GDM1 (cell line): Measurements from ENCODE around the gene KRTAP3-1.
"Not testable (repeated sequence)": the region's sequence is repeated elsewhere in the genome, so short reads cannot be mapped to it uniquely, and the experiment has no call there.

Source experiments
- DNase-seq: peaks from one replicate; lab custom pipeline; 2025; lab: John Stamatoyannopoulos, UW

KRTAP3-1 gene

GRCh38 chr17:41015454-41015853 is 6.5 kb upstream of the KRTAP3-1 start:
- no peak for DNase-seq

DNA sequence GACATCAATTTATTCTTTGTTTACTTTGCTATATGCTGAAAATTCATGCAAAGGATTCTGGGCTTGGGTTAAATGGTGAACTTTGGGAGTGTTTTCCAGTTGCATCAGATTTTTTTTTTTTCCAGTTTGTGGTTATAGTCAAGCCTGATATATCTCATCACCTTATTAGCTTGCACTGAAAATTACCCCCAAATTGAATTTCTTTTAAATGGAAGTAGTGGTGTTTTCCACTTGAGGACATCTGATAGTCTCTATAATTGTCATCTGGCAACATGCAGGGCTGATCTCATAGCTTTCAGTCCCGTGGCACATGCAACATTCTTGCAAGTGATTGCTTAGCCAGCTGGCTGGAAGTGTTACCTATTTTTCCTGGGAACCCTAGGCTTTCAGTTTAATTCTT is 4.7 kb upstream of the KRTAP3-1 start:
- DNase-seq = no peak

GRCh38 chr17:41013181-41013580 is 4.3 kb upstream of the KRTAP3-1 start:
- DNase-seq = no peak

DNA sequence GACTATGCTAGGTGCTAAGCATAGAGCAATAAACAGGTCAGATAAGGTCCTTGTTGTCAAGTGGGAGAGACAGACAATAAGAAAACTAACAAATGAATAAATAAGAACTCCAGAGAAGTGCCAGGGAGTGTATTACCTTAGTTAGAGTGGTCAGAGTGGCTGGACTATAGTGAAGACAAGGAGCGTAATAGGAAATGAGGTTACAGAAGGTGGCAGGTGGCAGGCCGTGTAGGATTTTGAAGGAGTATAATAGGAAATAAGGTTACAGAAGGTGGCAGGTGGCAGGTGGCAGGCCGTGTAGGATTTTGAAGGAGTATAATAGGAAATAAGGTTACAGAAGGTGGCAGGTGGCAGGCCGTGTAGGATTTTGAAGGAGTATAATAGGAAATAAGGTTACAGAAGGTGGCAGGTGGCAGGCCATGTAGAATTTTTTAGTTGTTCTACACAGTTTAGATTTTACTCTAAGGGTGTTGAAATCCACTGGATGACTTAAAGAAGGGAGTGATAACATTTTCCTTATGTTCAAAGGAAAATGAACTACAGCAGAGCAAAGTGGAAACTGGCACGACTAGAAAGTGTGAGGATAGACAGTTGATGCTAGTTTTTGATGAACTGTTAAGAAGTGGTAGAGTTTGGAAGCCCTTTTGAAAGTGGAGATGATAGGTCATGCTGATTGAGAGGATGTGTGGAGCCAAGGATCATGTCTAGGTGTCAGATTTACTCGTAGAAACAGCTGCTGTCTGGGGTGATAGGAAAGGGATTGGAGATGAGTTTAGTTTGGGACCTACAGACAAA is 3.6 kb upstream of the KRTAP3-1 start:
- no peak for DNase-seq

- DNase-seq = no peak
Measured at GRCh38 chr17:41010441-41010840, 1.5 kb upstream of the KRTAP3-1 start.

DNA sequence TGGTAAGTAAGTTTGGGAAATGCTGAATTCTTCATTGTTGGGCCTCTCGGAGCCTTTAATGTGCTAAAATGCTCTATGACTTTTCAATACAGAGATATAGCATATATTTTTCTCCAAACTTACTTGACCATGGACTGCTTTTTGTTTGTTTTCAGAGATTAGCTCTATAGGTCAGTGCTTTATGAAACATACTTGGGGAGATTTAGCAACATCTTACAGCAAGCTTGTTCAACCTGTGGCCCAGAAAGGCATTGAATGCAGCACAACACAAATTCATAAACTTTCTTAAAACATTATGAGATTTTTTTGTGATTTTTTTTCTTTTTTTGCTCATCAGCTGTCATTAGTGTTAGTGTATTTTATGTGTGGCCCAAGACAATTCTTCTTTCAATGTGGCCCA is 1.0 kb upstream of the KRTAP3-1 start:
- no peak for DNase-seq

GRCh38 chr17:41009301-41009760 is 403 bp upstream of the KRTAP3-1 start:
- no peak for DNase-seq

DNA sequence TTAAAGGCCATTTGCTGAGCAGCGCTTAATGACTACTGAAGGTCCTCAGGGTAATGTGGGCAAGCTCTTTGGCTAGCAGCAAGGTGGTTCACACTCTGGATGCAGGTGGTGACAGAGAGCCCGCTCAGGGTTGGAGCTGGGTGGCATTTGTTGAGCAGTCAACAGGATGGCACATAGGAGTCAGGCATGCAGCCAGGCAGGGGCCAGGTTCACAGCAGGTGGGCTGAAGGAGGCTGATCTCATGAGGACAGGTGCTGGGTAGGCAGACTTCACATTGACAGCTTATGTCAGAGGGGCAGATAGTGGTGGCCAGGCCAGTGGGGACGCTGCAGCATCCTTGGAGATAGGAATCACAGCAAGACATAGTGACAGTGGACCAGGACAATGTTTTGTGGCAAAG is 4.5 kb downstream of the KRTAP3-1 start:
- no peak for DNase-seq

- no peak for DNase-seq
Measured at GRCh38 chr17:41003926-41004325, 5.0 kb downstream of the KRTAP3-1 start.

GRCh38 chr17:41002814-41003213 is 6.1 kb downstream of the KRTAP3-1 start:
- DNase-seq = no peak

- no peak for DNase-seq
Measured at GRCh38 chr17:41001795-41002194, 7.1 kb downstream of the KRTAP3-1 start.

GRCh38 chr17:40999563-40999962 is 9.4 kb downstream of the KRTAP3-1 start, which contains the start of gene KRTAP3-2:
TSS of gene KRTAP3-2 (minus strand) at chr17:40999906. CDS start at chr17:40999853, 53 bp downstream.
- not testable (repeated sequence) for DNase-seq

GRCh38 chr17:40997361-40997760 is 11.6 kb downstream of the KRTAP3-1 start:
- DNase-seq = no peak

DNA sequence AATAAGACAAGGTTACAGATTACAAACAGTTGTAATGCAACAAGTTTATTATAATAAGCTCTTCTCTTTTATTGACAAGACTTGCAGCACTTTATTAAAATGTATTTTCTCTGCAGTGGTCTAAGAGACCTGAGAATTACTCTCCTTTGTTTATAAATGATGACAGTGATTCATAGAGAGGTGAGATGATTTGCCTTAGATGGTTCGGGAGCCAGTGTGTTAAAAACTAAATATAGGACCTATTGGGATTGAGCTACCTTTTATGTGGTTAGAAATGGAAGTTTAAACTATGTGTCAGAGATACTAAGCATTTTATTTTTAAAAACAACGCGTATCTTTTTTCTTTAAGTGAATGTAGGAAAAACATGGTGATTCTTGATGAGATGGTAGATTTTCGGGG is 12.1 kb downstream of the KRTAP3-1 start:
- DNase-seq = no peak

DNA sequence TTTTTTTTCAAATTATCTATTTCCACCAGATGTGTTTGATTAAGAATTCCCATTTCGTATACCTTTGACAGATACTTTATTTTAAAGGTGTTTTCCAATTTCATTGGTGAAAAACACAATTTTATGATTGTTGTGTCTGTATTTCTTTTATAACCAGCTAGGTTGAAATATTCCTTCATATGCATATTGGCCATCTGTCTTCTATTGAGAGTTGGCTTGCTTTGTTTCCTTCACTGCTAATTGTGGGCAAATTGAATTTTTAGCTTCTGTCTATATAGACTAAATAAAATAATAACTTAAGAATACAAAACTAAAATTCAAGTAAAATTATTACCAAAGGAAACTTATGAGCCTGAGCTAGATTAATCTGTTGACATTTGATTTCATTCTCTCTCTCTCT is 13.8 kb downstream of the KRTAP3-1 start:
- no peak for DNase-seq

GRCh38 chr17:40993839-40994238 is 15.1 kb downstream of the KRTAP3-1 start, which contains the start of gene KRTAP3-3:
TSS of gene KRTAP3-3 (minus strand) at chr17:40994164. CDS start at chr17:40994097, 67 bp downstream.
- DNase-seq = no peak

GRCh38 chr17:40993084-40993483 is 15.8 kb downstream of the KRTAP3-1 start:
- no peak for DNase-seq

DNA sequence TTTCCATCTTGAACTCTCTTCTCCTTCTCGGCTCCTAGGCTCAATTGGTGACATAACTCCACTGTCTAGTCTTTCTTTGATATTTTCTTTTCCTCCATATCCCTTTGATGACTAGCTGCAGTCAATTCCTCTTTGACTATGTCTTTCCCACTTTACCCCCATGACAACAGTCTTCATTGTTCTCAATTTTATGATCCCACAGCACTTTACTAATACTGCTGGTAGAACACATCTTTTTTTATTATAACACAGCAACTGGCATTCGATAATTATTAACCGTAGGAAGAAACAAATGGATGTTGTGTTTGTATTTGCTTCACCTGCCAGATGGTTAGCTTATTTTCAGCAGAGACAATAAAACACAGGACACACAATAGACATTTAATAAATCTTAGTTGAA is 16.3 kb downstream of the KRTAP3-1 start:
- DNase-seq = no peak

- DNase-seq = no peak
Measured at GRCh38 chr17:40986920-40987319, 22.0 kb downstream of the KRTAP3-1 start.

GRCh38 chr17:40984226-40984625 is 24.7 kb downstream of the KRTAP3-1 start, which contains the start of gene KRT40:
TSS of gene KRT40 (minus strand) at chr17:40984326. CDS start at chr17:40984273, 53 bp downstream.
- no peak for DNase-seq

- DNase-seq = no peak
Measured at GRCh38 chr17:40981115-40981514, 27.8 kb downstream of the KRTAP3-1 start.

DNA sequence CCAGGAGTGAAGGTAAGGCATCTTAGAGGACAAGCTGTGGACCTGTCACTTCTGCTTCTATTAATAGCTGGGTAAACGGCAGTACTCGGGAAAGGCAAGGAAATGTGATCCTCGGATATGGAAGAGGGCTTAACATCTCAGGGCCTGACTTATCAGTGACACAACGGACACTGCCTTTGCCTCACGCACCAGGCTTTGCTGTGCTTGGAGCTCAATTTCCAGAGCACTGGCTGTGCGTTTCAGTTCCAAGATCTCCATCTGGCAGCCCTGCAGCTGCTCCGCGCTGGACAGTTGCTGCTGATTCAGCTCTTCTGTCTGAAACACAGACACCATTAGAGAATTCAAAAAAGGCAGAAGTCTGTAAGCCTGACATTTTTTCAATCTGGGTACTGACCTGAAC is 28.3 kb downstream of the KRTAP3-1 start:
- no peak for DNase-seq

DNA sequence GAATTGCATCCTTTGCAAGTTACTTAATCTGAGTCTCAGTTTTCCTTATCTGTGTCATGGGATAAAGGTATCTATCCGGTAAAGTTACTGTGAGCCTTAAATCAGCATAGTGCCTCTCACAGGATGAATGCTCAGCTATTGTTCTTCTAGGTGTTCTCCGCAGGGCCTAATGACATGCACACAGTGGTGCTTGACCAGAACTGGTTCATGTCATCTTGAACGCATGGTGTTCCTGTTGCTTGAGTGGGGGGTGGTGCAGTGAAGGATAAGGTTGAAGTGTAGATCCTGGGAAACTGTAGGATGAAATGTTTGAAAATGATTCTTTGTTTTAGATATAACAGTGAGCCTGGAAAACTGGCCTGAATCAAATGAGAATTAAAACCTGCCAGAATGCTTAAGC is 28.8 kb downstream of the KRTAP3-1 start:
- no peak for DNase-seq
